GM12801 (cell line): ENCODE data around the gene PPP2R3B.

Experiments
- TF ChIP-seq, protein P1 (sequence below): IDR thresholded peaks from one replicate; pipeline ENCODE4 v1.5.1; 2011; ENCODE audit warnings: control low read depth; ENCODE audit not compliant: insufficient read length; ENCODE audit errors: extremely low read depth

PPP2R3B gene

DNA sequence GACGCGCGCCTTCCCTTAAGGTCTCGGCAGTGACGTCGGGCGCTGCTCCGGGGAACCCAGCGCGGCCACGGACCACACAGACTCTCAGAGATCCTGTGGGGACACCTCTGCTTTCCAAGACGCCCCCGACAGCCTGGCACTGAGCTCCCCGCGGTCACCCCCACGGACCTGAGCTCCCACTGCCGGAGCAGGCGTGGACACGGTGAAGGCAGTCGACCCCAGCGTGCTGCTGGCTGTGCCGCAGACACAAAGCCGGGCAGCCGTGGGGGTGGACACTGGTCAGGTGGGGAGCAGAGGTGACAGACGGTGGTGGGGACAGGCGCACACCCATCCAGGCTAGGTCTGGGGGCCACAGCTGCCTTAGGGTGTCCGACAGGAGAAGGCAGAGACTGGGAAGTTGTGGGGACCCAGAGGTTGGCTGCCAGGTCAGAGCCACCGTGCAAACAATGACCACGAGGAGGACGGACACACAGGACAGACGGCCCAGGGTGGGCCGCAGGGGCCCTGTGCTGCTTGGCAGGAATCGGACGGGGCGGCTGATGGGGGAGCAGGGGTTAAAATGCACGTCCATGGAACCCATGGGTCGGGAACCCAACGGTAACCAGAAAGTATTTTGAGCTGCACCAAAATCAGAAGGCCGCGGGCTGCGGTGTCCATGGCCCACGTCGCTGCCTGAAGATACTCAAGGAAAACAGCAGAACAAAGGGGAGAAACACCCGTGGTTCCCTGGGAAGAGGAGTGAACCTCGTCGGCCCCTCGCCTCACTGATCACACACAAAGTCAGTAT is 51.5 kb downstream of the PPP2R3B start:
- TF ChIP-seq, protein P1, sequence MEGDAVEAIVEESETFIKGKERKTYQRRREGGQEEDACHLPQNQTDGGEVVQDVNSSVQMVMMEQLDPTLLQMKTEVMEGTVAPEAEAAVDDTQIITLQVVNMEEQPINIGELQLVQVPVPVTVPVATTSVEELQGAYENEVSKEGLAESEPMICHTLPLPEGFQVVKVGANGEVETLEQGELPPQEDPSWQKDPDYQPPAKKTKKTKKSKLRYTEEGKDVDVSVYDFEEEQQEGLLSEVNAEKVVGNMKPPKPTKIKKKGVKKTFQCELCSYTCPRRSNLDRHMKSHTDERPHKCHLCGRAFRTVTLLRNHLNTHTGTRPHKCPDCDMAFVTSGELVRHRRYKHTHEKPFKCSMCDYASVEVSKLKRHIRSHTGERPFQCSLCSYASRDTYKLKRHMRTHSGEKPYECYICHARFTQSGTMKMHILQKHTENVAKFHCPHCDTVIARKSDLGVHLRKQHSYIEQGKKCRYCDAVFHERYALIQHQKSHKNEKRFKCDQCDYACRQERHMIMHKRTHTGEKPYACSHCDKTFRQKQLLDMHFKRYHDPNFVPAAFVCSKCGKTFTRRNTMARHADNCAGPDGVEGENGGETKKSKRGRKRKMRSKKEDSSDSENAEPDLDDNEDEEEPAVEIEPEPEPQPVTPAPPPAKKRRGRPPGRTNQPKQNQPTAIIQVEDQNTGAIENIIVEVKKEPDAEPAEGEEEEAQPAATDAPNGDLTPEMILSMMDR, result no peak

DNA sequence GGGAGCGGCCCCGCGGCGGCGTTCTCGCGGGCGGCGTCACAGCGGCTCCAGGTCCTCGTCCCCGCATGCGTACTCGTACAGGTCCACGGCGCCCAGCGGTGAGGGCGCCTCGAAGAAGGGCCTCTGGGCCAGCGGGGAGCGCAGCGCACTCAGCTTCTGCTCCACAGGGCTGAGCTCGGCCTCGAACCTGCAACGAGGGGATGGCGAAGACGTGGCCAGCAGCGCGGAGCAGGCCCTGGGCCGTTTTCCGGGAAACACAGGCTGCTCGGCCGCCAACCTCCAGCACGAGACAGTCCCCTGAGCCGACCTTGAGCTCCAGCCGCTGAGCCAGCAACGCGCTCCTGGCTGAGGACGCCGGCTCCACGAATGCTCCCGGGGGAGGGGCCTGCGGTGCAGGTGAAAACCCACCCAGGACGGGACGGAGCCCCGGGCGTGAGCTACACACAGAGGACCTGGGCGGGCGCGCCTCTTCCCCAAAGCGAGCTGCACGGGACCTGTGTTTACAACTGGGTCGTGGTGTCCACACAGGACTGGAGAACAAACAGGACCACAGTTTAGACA is 52.3 kb downstream of the PPP2R3B start:
- TF ChIP-seq, protein P1, result no peak

DNA sequence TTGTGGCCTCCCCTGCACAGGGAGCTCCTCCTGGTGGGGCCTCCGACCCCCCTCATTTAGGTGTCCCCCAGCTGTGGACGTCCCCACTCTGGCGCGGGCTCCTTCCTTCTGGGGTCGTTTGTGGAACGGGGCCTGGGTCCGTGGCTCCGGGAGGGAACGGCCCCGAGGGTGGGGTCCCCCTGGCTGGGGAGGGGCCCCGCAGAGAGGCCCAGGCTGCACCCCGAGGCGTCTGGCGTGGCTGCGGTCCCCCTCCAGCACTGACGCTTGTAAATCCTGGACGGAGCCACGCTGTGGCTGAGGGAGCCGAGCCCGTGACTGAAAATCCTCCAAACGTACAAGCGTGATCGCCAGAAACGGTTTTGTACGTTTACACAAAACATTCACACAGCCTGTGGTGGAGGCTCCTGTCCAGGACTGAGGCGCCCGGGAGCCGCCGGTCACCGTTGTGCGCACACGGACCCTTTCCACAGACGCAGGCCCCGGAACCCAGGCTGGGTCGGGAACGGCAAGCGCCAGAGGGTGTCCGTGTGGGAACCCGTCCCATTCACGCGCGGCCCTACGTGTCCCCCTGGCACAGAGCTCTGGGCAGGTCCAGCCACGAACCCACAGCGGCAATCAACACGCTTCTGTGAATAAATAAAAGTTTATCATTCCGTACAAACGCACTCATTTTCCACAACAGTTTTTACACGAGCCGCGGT is 52.9 kb downstream of the PPP2R3B start:
- TF ChIP-seq, protein P1, result no peak

DNA sequence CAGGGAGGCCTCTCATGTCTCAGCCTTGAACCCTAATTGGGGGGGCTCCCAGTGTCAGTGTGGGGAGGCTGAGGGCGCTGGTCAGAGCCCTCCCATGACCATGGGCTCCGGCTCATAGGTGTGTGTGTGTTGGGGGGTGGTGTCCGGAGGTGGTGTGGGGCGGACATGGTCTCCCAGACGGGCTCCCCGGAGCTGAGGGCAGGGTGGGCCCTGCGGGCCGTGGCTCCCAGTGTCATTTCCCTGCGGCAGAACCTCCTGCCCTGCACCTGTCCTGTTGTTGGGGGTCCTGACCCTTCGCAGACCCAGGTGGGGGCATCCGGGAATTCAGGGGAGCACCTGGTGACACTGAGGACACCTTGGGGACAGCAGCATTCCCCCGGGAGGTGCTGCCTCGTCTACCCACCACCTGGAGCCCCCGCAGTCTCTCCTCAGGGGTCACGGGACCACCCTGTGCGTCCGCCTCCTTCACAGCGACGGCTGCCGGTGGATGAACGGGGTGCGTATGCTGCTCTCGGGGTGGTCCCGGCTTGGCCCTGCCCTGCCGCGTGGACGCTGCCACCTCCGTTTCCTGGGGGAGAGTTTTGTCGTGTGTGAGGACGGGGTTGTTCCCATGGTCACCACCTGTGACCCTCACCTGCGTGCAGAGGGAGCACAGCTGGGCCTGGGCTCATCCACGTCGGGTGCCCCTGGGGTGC is 53.6 kb downstream of the PPP2R3B start:
- TF ChIP-seq, protein P1, result no peak

DNA sequence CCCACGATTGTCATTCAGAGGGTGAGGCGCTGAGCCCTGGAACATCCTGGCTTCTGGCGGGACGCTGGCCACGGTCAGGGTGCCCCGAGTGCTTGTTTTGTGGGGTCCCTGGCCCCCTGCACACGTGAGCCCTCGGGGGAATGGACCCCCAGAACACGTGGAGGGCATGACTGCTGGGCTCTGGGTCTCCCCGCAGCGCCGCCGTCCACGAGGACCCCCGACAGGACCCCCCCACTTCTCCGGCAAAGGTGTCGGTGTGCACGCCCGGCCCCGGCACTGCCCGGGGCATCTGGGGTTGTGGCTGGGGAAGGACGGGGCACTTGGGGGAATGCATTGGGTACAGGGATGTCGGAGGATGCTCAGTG is 54.2 kb downstream of the PPP2R3B start:
- TF ChIP-seq, protein P1, result no peak

DNA sequence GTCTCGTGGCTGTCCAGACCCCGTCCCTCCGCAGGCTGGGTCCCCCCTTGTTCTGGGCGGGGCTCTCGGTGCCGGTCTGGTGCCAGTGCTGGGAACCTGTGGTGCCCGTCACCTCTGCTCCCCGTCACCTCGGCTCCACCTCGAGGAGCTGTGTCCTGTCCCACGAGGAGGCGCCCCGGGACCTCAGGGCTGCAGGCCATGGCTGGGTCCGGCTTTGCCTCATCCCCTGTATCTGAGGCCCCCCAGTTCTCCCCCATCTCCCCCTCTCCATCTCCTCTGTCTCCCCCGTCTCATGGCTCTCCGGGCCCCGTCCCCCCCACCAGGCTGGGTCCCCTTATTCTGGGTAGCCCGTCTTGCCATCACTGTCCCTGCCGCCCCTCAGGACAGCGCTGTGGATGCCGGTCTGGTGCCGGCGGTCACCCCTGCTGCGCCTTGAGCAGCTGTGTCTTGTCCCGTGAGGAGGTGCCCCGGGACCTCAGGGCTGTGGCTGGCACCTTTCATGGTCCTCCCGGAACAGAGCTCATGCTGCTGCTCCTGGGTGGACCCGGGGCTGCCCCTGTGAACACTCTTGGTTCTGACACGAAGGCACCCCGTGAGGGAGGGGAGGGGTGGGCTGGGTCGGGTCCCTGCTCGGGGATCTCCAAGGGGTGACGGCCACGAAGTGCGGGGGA is 54.7 kb downstream of the PPP2R3B start:
- TF ChIP-seq, protein P1, result no peak

DNA sequence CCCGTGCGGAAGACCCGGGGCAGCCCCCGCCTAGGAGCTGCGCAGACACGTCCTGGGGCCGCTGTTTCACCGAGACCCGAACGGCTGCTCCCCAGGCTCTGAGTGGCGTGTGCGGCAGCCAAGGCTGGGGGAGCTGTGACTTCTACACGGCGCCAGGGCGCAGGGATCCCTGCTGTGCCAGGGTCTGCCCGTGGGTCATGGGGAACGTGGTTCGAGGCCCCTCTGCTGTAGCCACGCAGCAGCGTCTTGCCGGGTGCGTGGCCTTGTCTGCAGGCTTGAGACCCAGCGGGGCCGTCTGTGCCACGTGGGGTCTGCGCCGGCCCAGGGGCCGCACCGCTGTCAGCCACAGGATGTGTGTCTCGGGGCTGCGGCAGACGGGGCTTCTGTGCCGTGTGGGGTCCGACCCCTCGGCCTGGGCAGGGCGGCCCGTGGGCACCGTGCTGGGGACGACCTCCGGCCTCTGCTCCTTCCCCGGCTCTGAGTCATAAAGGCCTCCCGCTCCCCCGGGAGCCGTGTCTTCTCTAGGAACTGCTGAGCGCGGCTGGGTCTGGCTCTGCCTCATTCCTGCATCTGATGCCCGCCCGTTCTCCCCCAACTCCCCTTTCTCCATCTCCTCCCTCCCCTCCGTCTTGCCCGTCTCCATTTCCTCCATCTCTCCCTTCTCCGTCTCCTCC is 55.4 kb downstream of the PPP2R3B start:
- TF ChIP-seq, protein P1, result no peak
